ENCODE measurements around the gene ZFP69B.

ZFP69B gene

DNA sequence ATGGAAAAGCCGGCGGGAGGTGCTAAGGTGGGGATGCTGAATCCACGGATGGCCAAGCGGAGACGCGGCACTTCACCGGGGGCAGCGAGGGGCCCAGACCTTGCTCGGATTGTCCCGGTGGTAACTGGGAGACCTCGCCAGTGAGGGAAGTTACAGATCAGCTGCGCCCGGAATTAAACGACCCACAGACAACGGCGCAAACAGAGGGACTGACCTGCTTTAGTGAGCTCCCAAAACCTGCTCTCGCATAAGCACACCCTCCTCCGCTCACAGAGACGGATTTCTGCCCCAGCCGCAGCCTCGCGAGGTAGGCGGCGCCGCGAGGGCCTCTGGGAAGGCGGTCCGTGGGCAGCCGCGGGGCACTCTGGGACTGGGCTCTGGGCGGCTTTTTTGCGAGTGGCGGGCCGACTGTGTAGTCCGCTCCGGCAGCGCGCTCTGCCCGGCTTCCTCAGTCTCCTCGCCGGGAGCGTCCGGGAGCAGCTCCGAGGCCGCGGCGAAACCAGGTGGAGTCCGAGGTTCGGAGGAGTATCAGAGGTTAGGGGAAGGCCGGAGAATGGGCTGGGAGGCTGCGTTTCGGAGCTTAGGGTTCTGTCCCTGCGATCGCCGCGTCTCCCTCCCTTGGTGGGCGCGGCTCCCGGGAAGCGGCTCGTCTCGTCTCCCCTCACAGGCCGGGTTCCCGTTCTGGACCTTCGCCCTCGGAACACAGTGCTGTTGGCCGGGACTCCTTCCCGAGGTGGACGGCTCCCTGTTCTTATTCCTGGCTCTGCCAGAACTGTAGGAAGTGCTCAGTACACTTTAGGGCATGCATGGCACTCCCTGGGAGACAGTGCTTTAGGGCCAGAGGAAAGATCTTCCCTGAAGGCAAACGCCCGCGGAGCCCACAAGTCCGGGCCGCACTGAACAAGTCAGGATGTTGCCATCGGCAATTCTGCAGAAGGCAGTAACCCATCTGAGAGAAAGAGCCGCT is 58.4 kb downstream of the ZFP69B start, which contains the start of gene EXO5:
TSS of gene EXO5 (plus strand) at position 393 of the 967 bp plus-strand sequence. CDS start 5,778 bp downstream, outside the sequence.
- Histone ChIP-seq H2BK15ac (ENCODE audit: low read length) (peak within 1 kb of the TSS; percentile 94), H3K23ac (ENCODE audit: low read depth, low read length, poor library complexity) (peak within 1 kb of the TSS; percentile 21), H3K4me3 (ENCODE audit: low read length in 2 of 2) (peak within 1 kb of the TSS; percentile 59 to 81), H3K4ac (ENCODE audit: low read length) (peak within 1 kb of the TSS; percentile 53), H4K8ac (ENCODE audit: low read depth, low read length) (peak within 1 kb of the TSS; percentile 96), H4K91ac (ENCODE audit: low read depth, low read length, poor library complexity) (peak within 1 kb of the TSS; percentile 30), H3K79me1 (ENCODE audit: low read depth, low read length) (no peaks in the 10 kb centered on the region), H2BK12ac (ENCODE audit: low read length) (no peak within 1 kb of the TSS), H3K4me2 (ENCODE audit: insufficient read depth, low read length, poor library complexity, severe bottlenecking) (peak within 1 kb of the TSS; percentile 81), H2BK5ac (ENCODE audit: low read length) (peak within 1 kb of the TSS; percentile 61), H3K9ac (ENCODE audit: low read depth, low read length, poor library complexity) (peak within 1 kb of the TSS; percentile 87), H2AFZ (ENCODE audit: low read length) (peak within 1 kb of the TSS; percentile 98), H2BK120ac (ENCODE audit: low read depth, low read length) (peak within 1 kb of the TSS; percentile 91), H3K27me3 (ENCODE audit: control insufficient read depth in 3 of 3, insufficient read depth in 3 of 3, low read depth in 1 of 3, low read length in 3 of 3) (no peaks in the 10 kb centered on the region), H3K9me3 (replicated peaks in 1 of 2; ENCODE audit: control insufficient read depth in 2 of 2, insufficient read depth in 1 of 2, low read depth in 1 of 2, low read length in 2 of 2) (peaks cover 3 to 37% of the 10 kb centered on the region in 2 donors), H3K14ac (ENCODE audit: low read length) (peak within 1 kb of the TSS; percentile 67), H3K4me1 (ENCODE audit: control insufficient read depth in 2 of 2, insufficient read depth in 1 of 2, low read depth in 1 of 2, low read length in 2 of 2) (peaks cover 0 to 6% of the 10 kb centered on the region in 2 donors), H3K18ac (ENCODE audit: low read length) (peak within 1 kb of the TSS; percentile 99), H3K36me3 (replicated peaks in 1 of 2; ENCODE audit: control insufficient read depth in 2 of 2, insufficient read depth in 2 of 2, low read length in 2 of 2) (no peaks in the 10 kb centered on the region), H3K27ac (replicated peaks; ENCODE audit: low read length) (no peak within 1 kb of the TSS), H2AK5ac (ENCODE audit: low read depth, low read length) (no peak within 1 kb of the TSS)
- WGBS, 2 donors (ENCODE audit: extremely low coverage in 2 of 2, insufficient read length in 2 of 2, insufficient replicate concordance in 1 of 2), result no CpG with 5 or more reads among the region's 76 CpGs
- peak; percentile 9 for DNase-seq (ENCODE audit: low spot score)
